H9 (cell line): Measurements from ENCODE around the gene XAGE3. TPM values are rescaled to one million over a fixed set of nuclear protein-coding genes. Genes with fewer than 3 reads are reported as not detected.

Experiments
- DNase-seq: peaks from one replicate; pipeline ENCODE4 v3.0.0-alpha.2; 2017
- H2AFZ ChIP-seq: one replicate; pipeline ENCODE4 v1.6.1; 2013; ENCODE audit warnings: mild to moderate bottlenecking, low read length, control low read depth, moderate library complexity
- H2AK5ac ChIP-seq: 2 replicates; pipeline ENCODE4 v1.6.1; 2013; ENCODE audit warnings: low read length, control low read depth, mixed read lengths; ENCODE audit not compliant: insufficient read length
- H2BK120ac ChIP-seq: one replicate; pipeline ENCODE4 v1.6.1; 2013; ENCODE audit warnings: low read depth, mild to moderate bottlenecking, low read length, control low read depth, inconsistent platforms; ENCODE audit not compliant: poor library complexity, severe bottlenecking
- H2BK12ac ChIP-seq: 2 replicates; pipeline ENCODE4 v1.6.1; 2013; ENCODE audit warnings: low read length, control low read depth, mixed read lengths, low read depth; ENCODE audit not compliant: insufficient read length
- H2BK15ac ChIP-seq: 2 replicates; pipeline ENCODE4 v1.6.1; 2013; ENCODE audit warnings: low read depth, low read length, control low read depth
- H2BK20ac ChIP-seq: one replicate; pipeline ENCODE4 v1.6.1; 2013; ENCODE audit warnings: low read depth, mild to moderate bottlenecking, low read length, control low read depth, inconsistent platforms; ENCODE audit not compliant: poor library complexity, severe bottlenecking
- H2BK5ac ChIP-seq: 2 replicates; pipeline ENCODE4 v1.6.1; 2013; ENCODE audit warnings: low read length, control low read depth, mixed read lengths; ENCODE audit not compliant: insufficient read length
- H3K14ac ChIP-seq: 2 replicates; pipeline ENCODE4 v1.6.1; 2013; ENCODE audit warnings: low read length, control low read depth; ENCODE audit not compliant: insufficient read depth
- H3K18ac ChIP-seq: 2 replicates; pipeline ENCODE4 v1.6.1; 2013; ENCODE audit warnings: low read depth, mild to moderate bottlenecking, mixed read lengths, low read length, control low read depth; ENCODE audit not compliant: insufficient read length
- H3K23ac ChIP-seq: 2 replicates; pipeline ENCODE4 v1.6.1; 2013; ENCODE audit warnings: low read length, control low read depth, mixed read lengths, low read depth; ENCODE audit not compliant: insufficient read length
- H3K23me2 ChIP-seq: 2 replicates; pipeline ENCODE4 v1.6.1; 2013; ENCODE audit warnings: low read depth, mild to moderate bottlenecking, mixed read lengths, low read length, control low read depth; ENCODE audit not compliant: insufficient read length, poor library complexity, severe bottlenecking
- H3K27ac ChIP-seq: 2 replicates; pipeline ENCODE4 v1.5.1; 2013; ENCODE audit warnings: low read length, control low read depth, mixed read lengths, low read depth; ENCODE audit not compliant: insufficient read length
- H3K27me3 ChIP-seq: 2 replicates; pipeline ENCODE4 v1.6.1; 2013; ENCODE audit warnings: low read length, control low read depth, inconsistent platforms; ENCODE audit not compliant: insufficient read depth
- H3K4ac ChIP-seq: 2 replicates; pipeline ENCODE4 v1.6.1; 2013; ENCODE audit warnings: low read depth, mild to moderate bottlenecking, control low read depth, inconsistent platforms, low read length, moderate library complexity
- H3K4me1 ChIP-seq: 2 replicates; pipeline ENCODE4 v1.6.1; 2013; ENCODE audit warnings: low read length, control low read depth, inconsistent platforms; ENCODE audit not compliant: insufficient read depth
- H3K4me2 ChIP-seq: 2 replicates; pipeline ENCODE4 v1.6.1; 2013; ENCODE audit warnings: low read length, control low read depth, mixed read lengths; ENCODE audit not compliant: insufficient read length, insufficient read depth
- H3K56ac ChIP-seq: 2 replicates; pipeline ENCODE4 v1.6.1; 2013; ENCODE audit warnings: low read depth, mild to moderate bottlenecking, mixed read lengths, low read length, control low read depth; ENCODE audit not compliant: insufficient read length
- H3K79me1 ChIP-seq: 2 replicates; pipeline ENCODE4 v1.6.1; 2013; ENCODE audit warnings: low read depth, mild to moderate bottlenecking, moderate library complexity, low read length, control low read depth, inconsistent platforms; ENCODE audit not compliant: insufficient read depth, poor library complexity, severe bottlenecking
- H3K79me2 ChIP-seq: 2 replicates; pipeline ENCODE4 v1.6.1; 2013; ENCODE audit warnings: low read length, control low read depth, inconsistent platforms; ENCODE audit not compliant: insufficient read depth
- H3K9ac ChIP-seq: 2 replicates; pipeline ENCODE4 v1.6.1; 2013; ENCODE audit warnings: low read length, control low read depth, mixed read lengths; ENCODE audit not compliant: insufficient read length; ENCODE audit errors: extremely low read depth
- H3K9me3 ChIP-seq: one replicate; pipeline ENCODE4 v1.6.1; 2013; ENCODE audit warnings: low read depth, low read length, inconsistent platforms; ENCODE audit not compliant: control insufficient read depth
- H3T11ph ChIP-seq: one replicate; pipeline ENCODE4 v1.6.1; 2013; ENCODE audit warnings: mild to moderate bottlenecking, low read length, control low read depth, inconsistent platforms
- H4K20me1 ChIP-seq: one replicate; pipeline ENCODE4 v1.6.1; 2013; ENCODE audit not compliant: control insufficient read depth, insufficient read length, insufficient read depth
- H4K5ac ChIP-seq: 2 replicates; pipeline ENCODE4 v1.6.1; 2013; ENCODE audit warnings: low read depth, mild to moderate bottlenecking, mixed read lengths, low read length, control low read depth; ENCODE audit not compliant: insufficient read length
- H4K8ac ChIP-seq: replicated peaks from 2 replicates; pipeline ENCODE4 v1.6.1; 2013; ENCODE audit warnings: low read length, control low read depth, mixed read lengths, low read depth; ENCODE audit not compliant: insufficient read length
- H4K91ac ChIP-seq: 2 replicates; pipeline ENCODE4 v1.6.1; 2013; ENCODE audit warnings: low read depth, mild to moderate bottlenecking, moderate library complexity, mixed read lengths, low read length, control low read depth; ENCODE audit not compliant: insufficient read length
- H3K27ac Mint-ChIP-seq, 3 experiments: 2 replicates in 2 of 3; 3 replicates in 1 of 3; pipeline ENCODE4 v1.8.0; 2020 to 2021; ENCODE audit warnings: mixed read lengths in 3 of 3, mild to moderate bottlenecking in 1 of 3, moderate library complexity in 1 of 3
- H3K27me3 Mint-ChIP-seq: 2 replicates; pipeline ENCODE4 v1.8.0; 2021; ENCODE audit warnings: low read depth, mild to moderate bottlenecking, moderate library complexity, mixed read lengths
- H3K36me3 Mint-ChIP-seq, 3 experiments: 2 replicates in 2 of 3; 3 replicates in 1 of 3; pipeline ENCODE4 v1.8.0; 2020 to 2021; ENCODE audit warnings: low read depth in 3 of 3, mixed read lengths in 3 of 3; ENCODE audit not compliant: insufficient read depth in 1 of 3
- H3K4me1 Mint-ChIP-seq, 2 experiments: 2 replicates each; pipeline ENCODE4 v1.8.0; 2020; ENCODE audit warnings: mixed read lengths in 2 of 2
- H3K4me3 Mint-ChIP-seq, 2 experiments: 2 replicates in 1 of 2; 3 replicates in 1 of 2; pipeline ENCODE4 v1.8.0; 2020 to 2021; ENCODE audit warnings: mild to moderate bottlenecking in 2 of 2, mixed read lengths in 2 of 2, moderate library complexity in 1 of 2
- H3K9me3 Mint-ChIP-seq, 2 experiments: 2 replicates in 1 of 2; 3 replicates in 1 of 2; pipeline ENCODE4 v1.8.0; 2020; ENCODE audit warnings: mild to moderate bottlenecking in 2 of 2, mixed read lengths in 2 of 2, moderate library complexity in 1 of 2
- CTCF ChIP-seq: fragments of 200-600 bp; sonication (generic); conservative IDR thresholded peaks from 3 replicates; pipeline ENCODE4 v1.8.0; 2021; ENCODE audit warnings: antibody characterized with exemption, mild to moderate bottlenecking
- WGBS: extraction: QIAGEN DNeasy Blood & Tissue Kit; methylation state at CpG from one replicate; pipeline ENCODE4 v1.1.7; 2013; ENCODE audit warnings: missing lambda C conversion rate, low lambda C conversion rate, mixed read lengths; ENCODE audit not compliant: insufficient read length; ENCODE audit errors: extremely low coverage; 5-methylcytosine and 5-hydroxymethylcytosine counted together
- total RNA-seq: library from RNA; stranded (reverse); gene quantifications from 2 replicates; pipeline ENCODE4 v1.2.1, GENCODE V29; 2021

Gene XAGE3
- total RNA-seq, 1 experiment from 2014 or later = not detected

- Mint-ChIP-seq H3K27me3 (peaks cover 11% of the 10 kb centered on the region), H3K4me3 (no peak overlapping the region), H3K27ac (no peak overlapping the region), H3K4me1 (no peaks in the 10 kb centered on the region), H3K36me3 (no peaks in the 10 kb centered on the region; a peak in 2 of 7 replicates), H3K9me3 (peaks cover 66 to 77% of the 10 kb centered on the region in 2 experiments)
- Histone ChIP-seq H4K8ac (no peak overlapping the region), H3K18ac (no peak overlapping the region), H2AFZ (no peak overlapping the region), H3K9ac (no peak overlapping the region), H3K23ac (no peak overlapping the region), H2BK12ac (no peak overlapping the region), H3K14ac (no peak overlapping the region), H2BK5ac (no peak overlapping the region), H3K56ac (no peak overlapping the region), H3K23me2 (no peaks in the 10 kb centered on the region), H3K79me1 (no peaks in the 10 kb centered on the region), H3K4ac (no peak overlapping the region), H4K91ac (no peak overlapping the region), H3K27ac (no peak overlapping the region), H4K5ac (no peak overlapping the region), H3K4me1 (no peaks in the 10 kb centered on the region), H3K9me3 (peaks cover 32% of the 10 kb centered on the region), H2BK120ac (no peak overlapping the region), H3T11ph (no peak overlapping the region), H3K27me3 (no peaks in the 10 kb centered on the region), H4K20me1 (no peaks in the 10 kb centered on the region), H2BK15ac (no peak overlapping the region), H3K79me2 (no peaks in the 10 kb centered on the region), H2BK20ac (no peak overlapping the region), H2AK5ac (no peak overlapping the region), H3K4me2 (no peak overlapping the region)
- TF ChIP-seq CTCF = no peak
- no peak for DNase-seq
- no CpG with 5 or more reads among the region's 1 CpG for WGBS
Measured at GRCh38 chrX:52870046-52870445, 2.2 kb upstream of the XAGE3 start.
